Activated CD4-positive, alpha-beta T cell treated with anti-CD3 and anti-CD28 coated beads, Interleukin-2, amount 50 U/mL, for 4 hours (primary cell): ENCODE data around the gene DNAJC21.

Experiments
- DNase-seq, 2 experiments: peaks; one replicate each; pipeline ENCODE4 v3.0.0-alpha.2; 2020

DNAJC21 gene

GRCh38 chr5:34986965-34987364 lies 57.6 kb downstream of the DNAJC21 start:
- no peak for DNase-seq

- DNase-seq = no peak
Observed at GRCh38 chr5:34991486-34992238, 62.3 kb downstream of the DNAJC21 start.

- no peak for DNase-seq
Observed at GRCh38 chr5:34993951-34994350, 64.6 kb downstream of the DNAJC21 start.

GRCh38 chr5:34996261-34996660 lies 66.9 kb downstream of the DNAJC21 start:
- no peak for DNase-seq

GRCh38 chr5:34998058-34998789 lies 68.9 kb downstream of the DNAJC21 start:
- no peak for DNase-seq

- DNase-seq = no peak
Observed at GRCh38 chr5:35001842-35002241, 72.5 kb downstream of the DNAJC21 start.

- no peak for DNase-seq
Observed at GRCh38 chr5:35002459-35002858, 73.1 kb downstream of the DNAJC21 start.

GRCh38 chr5:35003018-35003957 lies 73.9 kb downstream of the DNAJC21 start:
- peak; percentile 25 to 42 for DNase-seq

GRCh38 chr5:35004200-35004599 lies 74.8 kb downstream of the DNAJC21 start:
- DNase-seq = no peak

- DNase-seq = no peak
Observed at GRCh38 chr5:35004771-35005170, 75.4 kb downstream of the DNAJC21 start.
